GM21367 (cell line): ENCODE results near the gene SUMO3.

Source experiments
- ATAC-seq: cut with Tn5 transposase; IDR thresholded peaks from one replicate; pipeline ENCODE4 v1.9.1; 2021; ENCODE audit not compliant: unreplicated experiment

The SUMO3 gene

DNA sequence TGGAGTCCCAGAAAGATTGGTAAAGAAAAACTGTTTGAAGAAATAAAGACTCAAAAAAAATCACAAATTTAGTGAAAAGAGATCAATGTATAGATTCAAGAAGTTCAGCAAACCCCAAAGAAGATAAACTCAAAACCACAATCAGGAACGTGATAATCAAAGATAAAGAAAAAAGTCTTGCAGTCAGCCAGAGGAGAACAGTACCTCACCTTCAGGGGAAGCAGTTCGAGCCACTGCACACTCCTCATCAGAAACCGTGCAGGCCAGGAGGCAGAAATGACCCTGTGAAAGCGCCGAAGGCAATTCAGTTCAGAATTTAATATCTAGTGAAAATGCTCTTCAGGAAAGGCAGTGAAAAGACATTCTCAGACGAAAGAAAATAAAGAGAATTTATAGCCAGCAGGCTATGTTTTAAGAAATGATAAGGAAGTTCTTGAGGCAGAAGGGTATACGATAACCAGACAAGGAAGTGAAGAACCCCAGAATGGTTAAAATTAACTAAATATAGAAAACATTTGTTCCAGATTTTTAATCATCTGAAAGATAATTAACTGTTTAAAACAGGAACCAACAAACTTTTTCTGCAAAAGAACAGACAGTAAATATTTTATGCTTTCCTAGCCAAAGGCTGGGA lies 13.5 kb upstream of the SUMO3 start:
- ATAC-seq: no peak

DNA sequence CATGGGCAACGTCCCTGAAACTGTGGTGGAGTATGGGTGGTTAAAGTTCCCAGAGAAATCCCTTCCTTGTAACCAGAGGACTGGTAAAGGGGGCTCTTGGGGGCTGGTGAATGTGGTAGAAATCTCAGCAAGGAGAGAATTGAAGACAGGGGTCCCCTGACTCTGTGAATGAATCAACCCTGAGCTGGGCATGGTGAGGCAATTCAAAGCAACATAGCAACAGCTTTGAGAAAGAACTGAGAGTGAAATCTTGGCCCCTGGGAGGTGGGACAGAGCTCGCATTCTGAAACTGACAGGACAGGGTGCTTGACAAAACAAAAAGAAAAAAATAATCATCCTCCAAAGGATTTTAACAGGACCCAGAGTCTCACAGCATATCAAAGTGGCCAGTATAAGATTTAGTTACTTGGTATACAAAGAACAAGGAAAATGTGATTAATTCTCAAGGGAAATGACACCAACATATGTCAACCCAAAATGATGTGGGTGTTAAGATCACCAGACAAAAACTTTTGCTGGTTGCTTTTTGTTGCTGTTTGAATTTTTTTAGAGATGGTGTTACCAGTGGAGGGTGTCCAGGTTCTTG lies 11.7 kb upstream of the SUMO3 start:
- ATAC-seq: no peak

DNA sequence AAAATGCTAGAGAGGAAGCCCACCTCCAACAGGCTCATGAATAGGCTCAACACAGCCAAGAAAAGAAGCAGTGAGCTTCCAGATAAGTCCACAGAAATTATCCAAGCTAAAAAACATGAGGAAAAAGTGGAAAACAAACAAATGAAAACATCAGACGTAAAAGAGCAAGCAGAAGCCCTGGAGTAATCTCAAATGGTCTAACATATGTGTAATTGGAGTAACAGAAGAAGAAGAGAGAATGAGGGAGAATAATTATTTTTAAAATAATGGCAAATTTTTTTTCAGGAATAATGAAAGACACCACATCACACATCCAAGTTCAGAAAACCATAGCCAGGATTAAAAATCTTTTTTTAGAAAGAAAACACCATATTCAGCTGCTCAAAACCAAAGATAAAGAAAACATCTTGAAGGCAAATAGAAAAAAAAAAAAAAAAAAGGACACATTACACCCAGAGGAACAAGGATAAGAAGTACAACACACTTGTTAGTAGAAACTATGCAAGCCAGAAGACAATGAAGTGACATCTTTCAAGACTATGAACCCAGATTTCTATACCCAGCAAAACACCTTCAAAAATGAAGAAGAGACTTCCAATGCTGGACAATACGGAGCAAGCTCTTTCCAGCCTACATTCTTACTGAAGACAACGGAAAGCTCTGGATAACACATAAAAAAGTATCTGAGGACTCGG lies 10.6 kb upstream of the SUMO3 start:
- no peak for ATAC-seq

DNA sequence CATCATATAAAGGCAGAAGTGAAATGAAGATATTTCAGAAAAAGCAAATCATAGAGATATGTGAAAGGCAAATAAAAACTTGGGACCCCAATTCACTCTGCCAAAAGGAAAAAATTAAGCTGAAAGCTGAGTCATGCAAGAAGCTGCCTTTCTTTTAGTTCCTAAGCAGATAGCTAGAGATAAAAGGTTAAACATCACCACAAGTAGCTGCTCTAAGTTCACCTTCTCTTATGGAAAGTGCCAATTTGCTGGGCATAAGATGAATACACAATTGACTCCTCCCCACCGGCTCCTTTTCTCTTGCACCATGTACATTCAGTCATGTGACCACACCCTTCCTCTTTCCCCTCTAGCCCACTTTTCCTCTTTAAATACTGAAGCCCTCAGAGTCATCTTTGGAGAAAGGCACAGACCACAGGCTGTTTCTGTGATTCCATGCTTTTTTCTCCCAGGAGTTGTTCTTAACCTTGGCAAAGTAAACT lies 5.4 kb upstream of the SUMO3 start:
- no peak for ATAC-seq

DNA sequence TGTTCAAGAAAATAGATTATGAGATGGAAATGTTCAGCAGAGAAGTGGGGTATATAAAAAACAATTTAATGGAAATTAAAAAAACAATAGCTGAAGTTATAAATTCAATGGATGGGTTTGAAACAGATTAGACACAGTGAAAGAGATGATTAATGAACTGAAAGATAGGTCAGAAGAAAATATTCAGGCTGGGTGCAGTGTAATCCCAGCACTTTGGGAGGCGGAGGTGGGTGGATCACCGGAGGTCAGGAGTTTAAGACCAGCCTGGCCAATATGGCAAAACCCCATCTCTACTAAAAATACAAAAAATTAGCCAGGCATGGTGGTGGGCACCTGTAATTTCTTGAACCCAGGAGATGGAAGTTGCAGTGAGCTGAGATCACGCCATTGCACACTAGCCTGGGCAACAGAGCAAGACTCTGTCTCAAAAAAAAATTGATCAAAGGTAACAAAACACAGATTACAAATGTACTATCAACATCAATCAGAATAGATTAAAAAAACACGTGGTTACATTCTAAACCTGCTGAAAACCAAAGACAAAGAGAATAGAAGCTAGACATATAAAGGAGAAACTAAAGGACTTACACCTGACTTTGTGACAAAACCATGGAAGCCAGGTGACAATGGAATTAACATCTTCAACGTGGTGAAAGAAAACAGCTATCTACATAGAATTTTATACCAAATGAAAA lies 4.8 kb upstream of the SUMO3 start:
- no peak for ATAC-seq

DNA sequence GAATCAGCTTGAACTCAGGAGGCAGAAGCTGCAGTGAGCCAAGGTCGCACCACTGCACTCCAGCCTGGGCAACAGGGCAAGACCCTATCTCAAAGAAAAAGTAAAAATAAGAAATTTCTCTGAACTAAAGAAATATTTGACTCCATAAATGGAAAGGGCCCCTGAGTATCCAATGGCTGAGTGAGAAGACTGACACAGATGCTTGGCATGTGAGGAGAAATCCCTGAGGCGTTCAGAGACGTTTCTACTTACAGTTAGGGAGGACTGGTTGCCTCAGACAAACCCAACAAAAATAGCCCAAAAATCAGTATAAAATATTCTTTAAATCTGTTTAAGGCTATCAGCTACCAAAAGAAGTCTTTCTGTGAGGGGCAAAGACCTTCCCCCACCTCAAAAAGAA lies 3.0 kb upstream of the SUMO3 start:
- no peak for ATAC-seq

DNA sequence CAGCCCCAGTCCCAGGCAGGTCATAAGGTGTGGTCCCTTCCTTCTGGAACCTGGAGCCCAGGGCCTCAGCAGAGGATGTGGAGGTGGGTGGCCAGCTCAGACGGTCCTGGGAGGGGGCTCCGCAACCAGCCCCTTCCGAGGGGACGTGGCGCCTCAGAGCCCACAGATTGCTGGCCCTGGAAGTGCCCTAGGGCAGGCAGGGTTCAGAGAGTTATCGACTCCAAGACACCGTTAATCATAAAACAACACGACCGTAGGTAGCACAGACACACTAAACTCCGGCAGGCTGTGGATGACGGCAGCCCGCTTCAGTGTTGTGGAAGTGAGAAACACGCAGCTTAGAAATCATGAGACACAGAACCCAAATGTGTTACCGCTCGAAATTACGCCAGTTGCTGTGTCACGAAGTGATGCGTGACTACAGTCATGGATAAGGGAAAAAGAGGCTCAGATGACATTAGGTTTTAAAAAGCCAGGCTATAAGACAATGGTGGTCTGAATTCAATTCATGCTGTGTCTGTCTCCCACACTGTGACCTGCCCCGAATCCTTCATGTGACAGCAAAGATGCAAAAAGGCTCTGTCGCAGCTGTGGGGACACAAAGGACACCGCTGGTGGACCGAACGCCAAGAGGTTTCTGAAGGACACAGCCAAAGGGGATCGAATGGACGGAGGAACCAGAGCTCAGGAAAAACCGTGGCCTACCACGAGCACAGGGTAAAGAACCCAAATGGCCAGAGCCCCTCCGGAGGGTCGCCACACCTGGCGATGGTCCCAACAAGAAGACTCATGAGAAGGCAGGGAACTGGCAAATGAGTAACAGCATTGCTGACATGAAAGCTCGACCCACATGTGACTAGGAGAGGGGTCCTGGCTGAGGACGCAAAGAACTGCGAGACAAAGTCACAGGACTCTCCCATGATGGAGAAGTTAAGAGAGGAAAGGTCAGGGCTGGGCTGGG lies 1.7 kb upstream of the SUMO3 start:
- no peak for ATAC-seq

DNA sequence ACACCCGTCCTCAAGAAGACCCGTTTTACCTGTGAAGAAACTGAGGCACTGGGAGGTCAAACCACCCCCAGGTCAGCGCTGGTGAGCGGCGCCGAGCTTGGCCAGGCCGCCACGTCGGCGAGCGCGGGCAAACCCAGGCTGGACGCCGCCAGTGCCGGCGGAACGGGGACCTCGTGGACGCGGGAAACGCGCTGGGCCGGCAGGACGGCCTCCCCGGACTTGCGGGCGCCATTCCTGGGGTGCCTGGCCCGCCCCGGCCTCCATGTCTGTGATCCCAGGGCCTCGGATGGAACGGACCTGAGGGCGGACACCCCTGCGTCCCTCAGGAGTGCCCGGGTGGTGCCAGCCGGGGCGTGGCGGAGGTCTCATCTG lies 764 bp upstream of the SUMO3 start:
- no peak for ATAC-seq

DNA sequence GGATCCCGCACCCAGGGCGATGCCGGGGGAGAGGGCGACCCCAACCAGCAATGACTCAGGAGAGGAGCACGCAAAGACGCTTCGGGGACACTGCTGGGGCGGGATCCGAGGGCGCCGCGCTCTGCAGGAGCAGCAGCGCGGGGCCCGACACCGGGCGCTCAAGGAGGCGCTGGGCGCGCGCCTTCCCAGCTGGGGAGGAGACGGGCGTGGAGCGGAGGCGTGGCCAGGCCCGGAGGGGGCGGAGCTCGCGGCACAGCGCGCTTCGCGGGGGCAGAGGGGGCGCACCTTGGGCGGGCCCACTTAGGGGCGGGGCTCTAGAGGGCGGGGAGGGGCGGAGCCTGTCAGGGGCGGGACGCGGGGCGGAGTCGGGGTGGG lies 369 bp downstream of the SUMO3 start:
- peak; percentile 53 for ATAC-seq

DNA sequence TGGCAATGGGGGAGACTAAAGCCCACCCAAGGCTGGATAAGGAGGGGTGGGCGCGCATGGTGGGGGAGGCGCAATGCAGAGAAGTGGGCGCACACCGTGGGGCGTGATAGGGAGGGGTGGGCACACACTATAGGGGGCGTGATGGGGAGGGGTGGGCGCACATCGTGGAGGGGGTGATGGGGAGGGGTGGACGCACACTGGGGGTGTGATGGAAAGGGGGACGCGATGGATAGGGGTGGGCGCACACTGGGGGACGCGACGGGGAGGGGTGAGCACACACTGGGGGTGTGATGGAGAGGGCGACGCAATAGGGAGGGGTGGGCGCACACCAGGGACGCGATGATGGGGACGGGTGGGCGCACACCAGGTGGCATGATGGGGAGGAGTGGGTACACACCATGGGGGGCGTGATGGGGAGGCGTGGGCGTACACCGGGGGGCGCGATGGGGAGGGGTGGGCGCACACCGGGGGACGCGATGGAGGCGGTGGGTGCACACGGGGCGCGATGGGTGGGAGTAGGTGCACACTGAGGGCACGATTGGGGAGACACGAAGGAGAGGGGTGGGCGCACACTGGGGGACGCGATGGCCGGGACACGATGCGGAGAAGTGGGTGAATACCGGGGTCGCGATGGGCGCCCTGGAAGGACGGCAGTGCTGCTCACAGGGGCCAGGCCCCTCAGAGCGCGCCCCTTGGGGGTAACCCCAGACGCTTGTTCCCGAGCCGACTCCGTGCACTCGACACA lies 929 bp downstream of the SUMO3 start:
- no peak for ATAC-seq

DNA sequence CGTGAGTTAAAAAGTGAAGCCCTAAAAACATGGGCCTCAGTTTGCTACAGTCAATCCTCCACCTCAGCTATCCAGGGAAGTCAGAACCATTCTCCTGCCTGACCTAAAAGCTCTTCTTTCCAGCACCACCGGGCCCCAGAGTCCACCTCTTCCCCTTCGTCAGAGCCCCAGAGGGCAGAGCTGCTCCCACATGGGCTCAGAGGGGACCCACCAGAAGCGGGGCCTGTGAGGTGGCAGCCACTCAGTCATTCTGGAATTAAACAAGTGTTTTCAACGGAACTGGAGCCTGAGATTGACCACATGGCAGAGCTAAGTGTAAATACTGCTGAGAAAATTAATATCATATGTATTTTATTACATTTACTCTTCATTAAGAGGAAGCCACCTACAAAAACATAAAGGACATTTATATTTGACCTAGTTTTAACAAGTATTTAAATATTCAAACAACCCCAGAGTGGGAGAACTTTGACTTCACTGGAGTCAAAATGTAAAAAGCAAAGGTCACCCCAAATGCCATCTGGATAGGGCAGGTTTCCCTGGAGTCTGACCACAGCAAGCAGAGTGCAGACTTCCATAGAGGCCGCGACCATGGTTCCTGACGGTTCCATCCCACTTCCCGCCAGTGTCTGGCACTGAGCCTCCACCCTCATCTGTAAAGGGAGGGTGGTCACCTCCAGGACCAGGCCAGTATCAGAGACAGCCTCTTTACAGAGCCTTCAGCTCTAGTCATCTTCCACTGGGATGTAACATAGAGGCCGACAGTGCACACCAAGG lies 1.8 kb downstream of the SUMO3 start:
- ATAC-seq: no peak

DNA sequence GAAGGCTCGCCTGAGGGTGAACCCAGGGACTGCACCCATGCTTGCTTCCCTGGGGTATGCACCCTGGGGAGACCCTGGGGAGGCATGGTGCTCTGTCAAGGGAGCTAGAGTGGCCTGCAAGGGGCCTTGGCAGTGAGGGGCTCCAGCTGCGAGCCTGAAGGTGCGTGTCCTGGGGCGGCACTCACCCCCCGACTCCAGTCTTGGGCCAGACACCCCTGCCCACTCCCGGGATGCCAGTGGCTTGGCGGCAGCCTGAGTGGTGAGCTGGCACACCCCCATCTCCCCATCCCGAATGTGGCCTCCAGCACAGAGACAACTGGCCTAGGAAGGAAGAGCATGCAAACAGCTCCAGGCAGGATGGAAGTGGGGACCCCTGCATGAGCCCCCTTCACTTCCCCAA lies 2.6 kb downstream of the SUMO3 start:
- ATAC-seq: no peak

DNA sequence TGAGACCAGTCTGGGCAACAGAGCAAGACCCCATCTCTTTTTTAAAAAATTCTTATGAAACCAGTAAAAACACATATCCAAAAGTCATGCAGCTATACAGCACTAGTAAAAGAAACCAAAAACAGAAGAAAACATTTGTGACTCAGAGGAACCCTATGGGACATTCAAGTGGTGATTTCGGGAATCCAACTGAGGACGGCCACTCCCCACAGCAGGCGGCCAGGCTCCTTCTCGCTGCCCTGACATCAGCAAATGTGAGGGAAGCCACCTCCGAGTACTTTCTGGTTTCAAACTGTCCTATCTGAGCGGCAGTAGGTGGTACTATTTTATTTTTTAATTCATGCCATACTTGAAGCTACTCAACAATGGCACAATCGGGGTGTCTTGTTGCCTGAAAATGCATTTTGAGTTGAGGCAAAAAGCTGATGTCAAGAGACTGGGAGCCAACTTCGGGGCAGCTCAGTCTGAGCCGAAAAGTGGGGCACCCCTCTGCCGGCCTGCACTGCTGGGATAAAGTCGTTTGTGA lies 3.3 kb downstream of the SUMO3 start:
- ATAC-seq: no peak

DNA sequence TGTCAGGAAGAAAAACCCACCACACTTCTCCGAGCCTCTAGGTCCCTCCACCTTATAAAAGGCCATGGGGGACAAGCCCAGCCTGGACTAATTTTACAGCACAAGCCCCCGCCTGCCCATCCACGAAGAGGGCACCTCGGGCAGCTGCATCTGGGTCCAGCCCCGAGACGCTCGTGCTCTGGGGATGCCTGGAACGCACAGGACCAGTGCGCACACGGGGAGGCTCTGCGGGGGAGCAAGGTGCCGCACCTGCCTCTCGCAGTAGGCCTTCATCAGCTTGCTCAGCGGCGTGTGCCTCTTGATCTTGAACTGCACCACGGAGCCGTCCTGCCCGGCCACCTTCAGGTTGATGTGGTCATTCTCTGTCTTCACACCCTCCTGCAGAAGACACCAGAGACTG lies 4.1 kb downstream of the SUMO3 start:
- no peak for ATAC-seq

DNA sequence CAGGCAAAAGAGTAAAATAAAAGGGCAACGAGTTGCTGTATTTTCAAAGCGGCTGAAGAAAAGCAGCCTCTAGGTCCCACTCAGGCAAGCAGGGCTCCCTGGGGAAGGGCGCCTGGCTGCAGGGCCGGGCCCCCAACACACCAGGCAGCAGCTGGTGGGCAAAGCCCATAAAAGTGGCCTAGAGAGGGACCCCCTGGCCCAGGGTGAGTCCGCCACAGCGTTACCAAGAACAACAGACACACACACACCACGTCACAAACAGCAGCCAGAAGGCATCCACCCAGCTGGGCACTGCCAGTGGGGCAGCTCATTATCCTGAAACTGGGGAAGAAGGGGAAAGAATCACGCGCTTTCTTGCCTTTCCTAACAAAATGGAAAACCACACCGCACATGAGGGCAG lies 4.7 kb downstream of the SUMO3 start:
- no peak for ATAC-seq

DNA sequence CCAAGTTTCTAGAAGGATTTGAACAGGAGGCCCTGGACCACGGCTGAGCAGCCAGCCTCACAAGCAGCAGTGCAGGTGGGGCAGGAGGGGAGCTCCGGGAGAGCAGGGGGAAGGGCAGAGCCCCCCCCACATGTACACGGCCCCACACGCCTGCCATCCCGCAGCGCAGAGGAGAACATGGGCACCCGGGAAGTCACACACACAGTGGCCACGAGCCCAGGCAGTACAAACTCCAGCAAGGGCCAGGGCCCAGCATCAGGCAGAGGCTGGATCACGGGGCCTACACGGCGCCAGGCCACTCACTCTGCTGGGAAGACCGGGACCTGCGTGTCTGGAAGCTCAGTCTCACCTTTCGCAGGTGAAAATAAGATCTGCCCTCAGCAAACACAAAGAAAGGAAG lies 5.2 kb downstream of the SUMO3 start:
- no peak for ATAC-seq

DNA sequence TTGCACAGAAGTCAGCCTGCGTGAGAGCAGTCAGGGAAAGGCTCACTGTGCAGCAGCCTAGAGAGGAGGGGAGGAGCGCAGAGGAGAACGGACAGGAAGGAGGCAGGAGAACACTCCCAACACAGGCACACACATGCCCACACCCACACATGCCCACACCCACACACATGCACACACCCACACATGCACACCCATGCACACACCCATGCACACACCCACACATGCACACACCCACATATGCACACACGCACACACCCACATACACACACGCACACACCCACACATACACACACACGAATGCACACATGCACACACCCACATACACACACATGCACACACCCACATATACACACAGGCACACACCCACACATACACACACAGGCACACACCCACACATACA lies 7.1 kb downstream of the SUMO3 start:
- ATAC-seq: no peak

DNA sequence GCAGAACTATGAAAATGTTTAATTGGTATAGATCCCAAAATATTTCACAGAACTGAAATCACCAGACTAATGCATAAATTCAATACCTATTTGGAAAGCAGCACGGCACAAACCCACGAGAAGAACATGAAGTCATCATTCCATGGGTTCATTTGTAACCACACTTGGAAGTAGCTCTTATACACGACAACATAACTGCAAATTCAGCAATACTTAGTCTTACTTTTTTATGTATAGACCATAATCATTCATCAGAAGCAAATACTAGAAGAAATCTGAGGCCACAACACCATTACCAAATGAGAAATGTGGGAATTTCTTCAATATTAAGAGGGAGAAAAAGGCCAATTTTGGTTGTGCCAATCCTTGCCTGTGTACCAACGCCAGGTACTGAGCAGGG lies 12.0 kb downstream of the SUMO3 start:
- ATAC-seq: no peak

DNA sequence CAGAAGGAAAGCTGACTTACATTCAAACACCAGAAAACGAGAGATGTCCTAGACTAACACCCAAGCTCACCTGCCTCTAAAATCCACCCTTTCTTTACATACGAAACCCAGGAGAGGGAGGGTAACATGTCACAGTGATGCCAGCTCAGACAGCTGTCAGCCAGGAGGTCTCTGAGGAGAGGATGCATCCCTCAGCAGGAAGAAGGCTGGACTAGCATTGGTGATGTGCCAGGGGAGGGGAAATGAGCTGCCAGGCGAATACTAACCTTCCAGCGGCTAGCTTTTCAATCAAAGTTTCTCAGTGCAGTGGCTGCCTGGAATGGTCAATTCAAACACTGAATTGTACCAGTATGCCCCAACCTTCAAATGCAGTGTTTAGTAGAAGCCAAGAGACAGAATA lies 12.6 kb downstream of the SUMO3 start:
- ATAC-seq: no peak
